Measurements from ENCODE around the gene BMAL1. TPM values are rescaled to one million over a fixed set of nuclear protein-coding genes. Genes with fewer than 3 reads are reported as not detected.

The BMAL1 gene
- total and polyA plus RNA-seq, 9 donors = 17.7 to 53.4 (median 24.8) TPM

DNA sequence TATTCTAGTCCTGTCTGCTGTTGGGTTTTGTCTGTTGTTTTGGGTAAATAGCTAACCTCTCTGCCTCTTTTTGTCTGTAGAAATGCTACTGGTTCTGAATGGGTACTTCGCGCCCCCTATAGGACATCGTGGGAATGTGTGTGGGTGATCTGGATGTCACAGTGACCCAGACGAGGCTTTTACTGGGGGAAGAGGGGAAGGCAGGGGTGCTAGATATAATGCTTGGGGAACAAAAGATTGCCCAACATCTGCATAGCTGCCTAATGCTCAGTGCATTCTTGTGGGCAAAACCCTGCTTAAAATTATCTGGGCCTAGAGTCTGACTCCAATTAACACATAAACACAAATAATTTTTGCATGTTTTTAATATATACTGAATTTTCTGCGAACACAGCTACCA, 57.7 kb downstream of the BMAL1 start:
- Histone ChIP-seq H3K27me3 (no peaks in the 10 kb centered on the region), H3K4me3 (no peak overlapping the region), H3K4me1 (ENCODE audit: insufficient read depth) (peaks cover 18% of the 10 kb centered on the region), H3K36me3 (no peaks in the 10 kb centered on the region), H3K27ac (no peak overlapping the region), H3K9me3 (no peaks in the 10 kb centered on the region)
- 16 to 18% (median 16%) methylated on average over 5 of the region's 5 CpGs for WGBS, 3 donors
- TF ChIP-seq, protein P1, sequence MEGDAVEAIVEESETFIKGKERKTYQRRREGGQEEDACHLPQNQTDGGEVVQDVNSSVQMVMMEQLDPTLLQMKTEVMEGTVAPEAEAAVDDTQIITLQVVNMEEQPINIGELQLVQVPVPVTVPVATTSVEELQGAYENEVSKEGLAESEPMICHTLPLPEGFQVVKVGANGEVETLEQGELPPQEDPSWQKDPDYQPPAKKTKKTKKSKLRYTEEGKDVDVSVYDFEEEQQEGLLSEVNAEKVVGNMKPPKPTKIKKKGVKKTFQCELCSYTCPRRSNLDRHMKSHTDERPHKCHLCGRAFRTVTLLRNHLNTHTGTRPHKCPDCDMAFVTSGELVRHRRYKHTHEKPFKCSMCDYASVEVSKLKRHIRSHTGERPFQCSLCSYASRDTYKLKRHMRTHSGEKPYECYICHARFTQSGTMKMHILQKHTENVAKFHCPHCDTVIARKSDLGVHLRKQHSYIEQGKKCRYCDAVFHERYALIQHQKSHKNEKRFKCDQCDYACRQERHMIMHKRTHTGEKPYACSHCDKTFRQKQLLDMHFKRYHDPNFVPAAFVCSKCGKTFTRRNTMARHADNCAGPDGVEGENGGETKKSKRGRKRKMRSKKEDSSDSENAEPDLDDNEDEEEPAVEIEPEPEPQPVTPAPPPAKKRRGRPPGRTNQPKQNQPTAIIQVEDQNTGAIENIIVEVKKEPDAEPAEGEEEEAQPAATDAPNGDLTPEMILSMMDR (IDR thresholded peaks at IDR 0.05) = peak; percentile 27 to 57 (median 48)
- TF ChIP-seq EP300 (IDR thresholded peaks at IDR 0.05) = no peak
- peak; percentile 47 to 74 (median 66) for DNase-seq
- intact Hi-C loops (cut with DNase I) = loop anchor here in 2 of 4 donors (5.0 to 10.0 kb wide), 2 partner anchors 51 to 53 kb away; no protein-coding TSS in a partner anchor

DNA sequence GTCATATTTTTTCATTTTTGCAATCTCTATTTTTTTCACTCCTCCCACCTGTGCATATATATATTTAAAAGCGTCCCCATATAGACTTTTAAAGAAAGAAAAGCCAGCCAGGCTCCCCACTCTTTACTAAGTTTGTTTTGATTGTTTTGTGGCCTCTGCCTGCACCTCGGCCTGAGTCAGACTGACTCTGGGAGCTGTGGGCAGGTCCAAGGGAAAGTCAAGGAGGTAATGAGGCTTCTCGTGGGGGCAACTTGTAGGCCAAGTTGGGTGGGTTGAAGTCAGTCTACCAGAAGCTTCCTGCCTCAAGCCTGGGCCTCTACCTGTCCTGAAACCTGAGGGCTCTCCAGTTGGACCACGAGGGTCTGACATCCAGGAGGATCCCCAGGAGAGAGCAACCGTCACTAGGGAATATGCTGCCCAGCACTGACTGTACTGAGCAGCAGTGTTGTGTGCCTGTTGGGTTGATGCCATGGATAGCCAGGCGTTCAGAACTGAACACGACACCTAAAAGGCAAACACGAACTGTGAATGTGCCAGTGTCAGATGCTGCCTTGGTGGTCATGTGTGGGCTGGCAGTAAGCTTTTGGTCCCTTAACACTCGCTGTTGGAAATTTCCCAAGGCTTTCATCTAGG, 58.8 kb downstream of the BMAL1 start:
- TF ChIP-seq, protein P1 (IDR thresholded peaks at IDR 0.05) = no peak
- TF ChIP-seq EP300 (IDR thresholded peaks at IDR 0.05) (no peak), POLR2A (IDR thresholded peaks at IDR 0.05) (no peak)
- no peaks in the 10 kb centered on the region for H3K9me3 ChIP-seq
- intact Hi-C loops (cut with DNase I) = loop anchor here in 2 of 4 donors (5.0 to 10.0 kb wide), 2 partner anchors 52 to 54 kb away; no protein-coding TSS in a partner anchor
- peaks cover 17% of the 10 kb centered on the region for H3K4me1 ChIP-seq (ENCODE audit: insufficient read depth)
- no peaks in the 10 kb centered on the region for H3K27me3 ChIP-seq
- DNase-seq = no peak
- 73 to 82% (median 75%) methylated on average over 9 of the region's 9 CpGs for WGBS, 3 donors
- H3K27ac ChIP-seq = no peak overlapping the region
- no peaks in the 10 kb centered on the region for H3K36me3 ChIP-seq
- no peak overlapping the region for H3K4me3 ChIP-seq

DNA sequence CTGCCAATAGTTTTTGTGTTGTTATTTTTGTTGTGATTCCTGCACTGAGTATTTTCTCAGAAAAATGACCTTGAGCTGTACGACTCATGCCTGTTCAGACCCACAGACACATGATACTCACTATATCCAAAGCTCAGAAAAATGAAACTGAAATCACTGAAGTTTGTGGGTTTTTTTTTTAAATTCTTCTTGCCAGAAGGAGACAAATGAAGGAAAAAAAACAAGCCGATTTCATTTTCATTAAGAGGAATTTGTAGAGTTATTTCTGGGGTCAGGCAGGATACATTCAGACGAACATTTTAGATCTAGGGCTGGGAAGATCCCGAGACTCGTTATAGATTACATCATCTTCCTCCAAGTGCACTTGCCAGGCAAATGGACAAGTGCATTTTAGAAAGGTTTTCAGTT, 60.4 kb downstream of the BMAL1 start:
- Histone ChIP-seq H3K4me1 (ENCODE audit: insufficient read depth) (peaks cover 17% of the 10 kb centered on the region), H3K36me3 (no peaks in the 10 kb centered on the region), H3K9me3 (no peaks in the 10 kb centered on the region), H3K27ac (peak overlapping the region in 1 of 2 donors; percentile 71), H3K4me3 (peak overlapping the region; percentile 29), H3K27me3 (no peaks in the 10 kb centered on the region)
- intact Hi-C loops (cut with DNase I) = loop anchor here in 2 of 4 donors (5.0 to 10.0 kb wide), 2 partner anchors 53 to 56 kb away; no protein-coding TSS in a partner anchor
- TF ChIP-seq, protein P1 (IDR thresholded peaks at IDR 0.05) = no peak
- TF ChIP-seq POLR2A (IDR thresholded peaks at IDR 0.05) (no peak), EP300 (IDR thresholded peaks at IDR 0.05) (no peak)
- no peak for DNase-seq
- 0 to 2% (median 1%) methylated on average over 5 of the region's 5 CpGs for WGBS, 3 donors

DNA sequence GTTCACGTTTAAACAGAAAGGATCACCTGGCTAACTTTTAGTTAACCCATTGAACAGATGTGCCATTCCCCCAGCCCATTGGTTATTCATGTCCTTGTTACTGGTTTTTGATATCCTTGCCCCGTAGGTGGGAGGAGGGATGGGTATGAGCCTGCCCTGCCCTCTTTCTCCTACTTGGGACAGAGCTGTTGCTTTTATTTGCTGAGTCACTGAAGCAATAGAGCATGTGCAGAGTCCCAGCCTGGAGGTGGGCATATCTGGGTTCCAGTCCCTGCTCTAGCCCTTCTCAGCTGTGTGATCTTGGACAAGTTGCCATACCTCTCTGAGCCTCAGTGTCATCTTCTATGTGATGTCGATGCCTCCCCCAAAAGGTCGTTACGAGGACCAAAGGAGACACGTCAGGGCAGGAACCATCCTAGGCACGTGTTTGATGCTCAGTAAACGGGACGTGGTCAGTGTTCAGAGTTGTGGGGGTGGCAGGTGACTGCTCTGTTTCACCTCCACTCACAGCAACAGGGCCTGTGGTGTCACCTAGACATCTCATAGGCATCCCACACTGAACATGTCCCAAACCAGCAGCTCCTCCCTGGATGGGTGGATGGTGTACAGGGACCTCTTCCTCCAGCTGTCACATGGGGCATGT, 61.0 kb downstream of the BMAL1 start:
- intact Hi-C loops (cut with DNase I) = loop anchor here in 2 of 4 donors (5.0 to 10.0 kb wide), 2 partner anchors 54 to 56 kb away; no protein-coding TSS in a partner anchor
- TF ChIP-seq POLR2A (IDR thresholded peaks at IDR 0.05) = no peak
- TF ChIP-seq, protein P1 (IDR thresholded peaks at IDR 0.05) = no peak
- no peak for TF ChIP-seq EP300 (IDR thresholded peaks at IDR 0.05)
- Histone ChIP-seq H3K4me1 (ENCODE audit: insufficient read depth) (peaks cover 17% of the 10 kb centered on the region), H3K27me3 (no peaks in the 10 kb centered on the region), H3K27ac (peak overlapping the region in 1 of 2 donors; percentile 71), H3K36me3 (no peaks in the 10 kb centered on the region), H3K9me3 (no peaks in the 10 kb centered on the region), H3K4me3 (peak overlapping the region; percentile 29)
- DNase-seq = no peak
- WGBS, 3 donors = 58 to 73% (median 62%) methylated on average over 9 of the region's 9 CpGs
